GM19023 (cell line): ENCODE results near the gene POLR3B.
"Not testable (repeated sequence)": the region's sequence is repeated elsewhere in the genome, so short reads cannot be mapped to it uniquely, and the experiment has no call there.

Experiments
- ATAC-seq: cut with Tn5 transposase; IDR thresholded peaks from one replicate; pipeline ENCODE4 v1.9.1; 2021; ENCODE audit warnings: mild to moderate bottlenecking, moderate library complexity; ENCODE audit not compliant: unreplicated experiment

The POLR3B gene

GRCh38 chr12:106342397-106343213 is 14.9 kb upstream of the POLR3B start:
- ATAC-seq, result no peak

- no peak for ATAC-seq
These were observed 14.4 kb upstream of the POLR3B start for GRCh38 chr12:106343214-106343528.

- ATAC-seq, result no peak
These were observed 13.4 kb upstream of the POLR3B start for GRCh38 chr12:106344131-106344530.

DNA sequence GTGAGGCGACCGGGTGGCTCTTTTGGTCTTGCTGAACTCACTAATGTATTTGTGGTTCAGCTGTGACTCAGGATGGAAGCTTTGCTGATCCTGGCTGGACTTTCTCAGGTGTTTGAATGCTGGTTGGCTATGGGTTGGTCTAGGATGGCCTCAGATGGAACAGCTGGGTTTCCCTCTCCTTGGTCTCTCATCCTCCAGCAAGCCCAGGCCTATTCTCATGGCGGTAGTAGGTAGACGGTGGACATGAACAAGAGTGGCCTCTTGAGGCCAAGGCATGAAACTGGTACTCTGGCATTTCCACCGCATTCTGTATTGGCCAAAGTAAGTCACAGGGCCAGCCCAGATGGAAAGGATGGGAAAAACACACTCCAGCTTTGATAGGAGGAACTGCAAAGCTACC is 11.8 kb upstream of the POLR3B start:
- no peak for ATAC-seq

GRCh38 chr12:106348411-106348810 is 9.1 kb upstream of the POLR3B start:
- no peak for ATAC-seq

GRCh38 chr12:106353175-106353574 is 4.4 kb upstream of the POLR3B start:
- no peak for ATAC-seq

GRCh38 chr12:106358396-106359241 is 1.1 kb downstream of the POLR3B start:
- ATAC-seq, result peak; percentile 6

GRCh38 chr12:106359646-106360399 is 2.3 kb downstream of the POLR3B start:
- no peak for ATAC-seq

- ATAC-seq, result no peak
These were observed 2.9 kb downstream of the POLR3B start for GRCh38 chr12:106360400-106360994.

DNA sequence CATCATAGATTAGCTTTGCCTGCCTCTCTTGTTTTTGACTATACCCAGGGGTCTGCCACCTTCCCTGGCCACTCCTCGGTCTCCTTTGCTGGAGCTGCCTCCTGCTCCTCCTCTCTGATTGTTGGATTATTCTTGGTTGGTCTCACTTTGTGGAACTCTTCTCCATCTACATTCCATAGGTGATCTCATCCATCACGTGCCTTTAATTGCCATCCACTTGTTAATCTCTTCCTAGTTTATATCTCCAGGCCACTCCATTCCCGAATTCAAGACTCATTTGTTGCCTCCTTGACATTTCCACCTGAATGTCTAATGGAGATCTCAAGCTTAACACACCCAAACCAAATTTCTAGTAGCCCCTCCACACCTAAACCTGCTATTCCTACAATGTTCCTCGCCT is 5.4 kb downstream of the POLR3B start:
- no peak for ATAC-seq

DNA sequence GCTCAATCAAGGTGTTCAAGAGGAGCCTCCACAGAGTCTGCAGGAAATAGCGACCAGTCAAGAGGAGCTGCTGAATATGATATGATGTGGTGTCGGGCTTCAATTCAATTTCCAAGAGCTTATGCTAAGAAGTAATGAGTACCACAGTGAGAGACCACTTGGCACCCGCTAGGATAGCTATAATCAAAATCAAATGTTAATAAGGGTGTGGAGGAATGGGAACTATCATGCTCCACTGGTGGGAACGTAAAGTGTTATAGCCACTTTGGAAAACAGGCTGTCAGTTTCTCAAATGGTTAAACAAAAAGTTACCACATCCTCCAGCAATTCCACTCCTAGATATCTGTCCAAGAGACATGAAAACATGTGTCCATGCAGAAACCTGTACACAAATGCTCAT is 6.7 kb downstream of the POLR3B start:
- no peak for ATAC-seq

- ATAC-seq, result no peak
These were observed 12.2 kb downstream of the POLR3B start for GRCh38 chr12:106369624-106370346.

GRCh38 chr12:106378788-106379187 is 21.2 kb downstream of the POLR3B start:
- no peak for ATAC-seq

DNA sequence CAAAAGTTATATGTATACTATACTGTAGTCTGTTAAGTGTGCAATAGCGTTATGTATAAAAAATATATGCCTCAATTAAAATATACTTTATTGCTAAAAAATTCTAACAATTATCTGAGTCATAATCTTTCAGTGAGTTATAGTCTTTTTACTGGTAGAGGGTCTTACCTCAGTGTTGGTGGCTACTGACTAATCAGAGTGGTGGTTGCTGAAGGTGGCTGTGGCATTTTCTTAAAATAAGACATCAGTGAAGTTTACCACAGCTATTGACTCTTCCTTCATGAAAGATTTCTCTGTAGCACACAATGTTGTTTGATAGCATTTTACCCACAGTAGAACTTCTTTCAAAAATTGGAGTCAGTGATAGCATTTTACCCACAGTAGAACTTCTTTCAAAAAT is 23.4 kb downstream of the POLR3B start:
- ATAC-seq, result no peak

- ATAC-seq, result not testable (repeated sequence)
These were observed 24.3 kb downstream of the POLR3B start for GRCh38 chr12:106381866-106382265.

GRCh38 chr12:106386813-106387535 is 29.4 kb downstream of the POLR3B start:
- no peak for ATAC-seq

DNA sequence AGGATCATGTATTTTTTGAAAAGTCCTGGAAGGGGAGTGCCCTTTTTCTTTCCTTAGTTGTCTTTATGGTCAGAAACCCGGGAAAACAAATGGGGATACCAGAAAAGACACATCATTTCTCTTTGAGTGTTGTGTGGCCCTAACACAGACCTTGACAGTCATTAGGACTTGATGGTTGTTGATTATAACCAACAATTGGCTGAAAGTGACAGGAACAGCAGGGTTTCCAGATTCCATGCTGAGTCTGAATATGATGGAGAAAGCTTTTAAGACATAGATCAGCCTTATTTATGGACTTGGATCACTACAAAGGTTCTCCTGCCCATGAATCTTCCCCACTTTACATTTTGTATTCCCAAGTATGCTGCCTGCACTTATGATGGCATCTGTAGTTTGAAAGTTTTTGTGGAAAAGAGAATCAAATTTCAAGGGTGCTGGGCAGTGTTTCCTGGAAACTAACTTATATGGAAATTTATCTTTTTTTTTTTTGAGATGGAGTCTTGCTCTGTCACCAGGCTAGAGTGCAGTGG is 30.4 kb downstream of the POLR3B start:
- no peak for ATAC-seq

DNA sequence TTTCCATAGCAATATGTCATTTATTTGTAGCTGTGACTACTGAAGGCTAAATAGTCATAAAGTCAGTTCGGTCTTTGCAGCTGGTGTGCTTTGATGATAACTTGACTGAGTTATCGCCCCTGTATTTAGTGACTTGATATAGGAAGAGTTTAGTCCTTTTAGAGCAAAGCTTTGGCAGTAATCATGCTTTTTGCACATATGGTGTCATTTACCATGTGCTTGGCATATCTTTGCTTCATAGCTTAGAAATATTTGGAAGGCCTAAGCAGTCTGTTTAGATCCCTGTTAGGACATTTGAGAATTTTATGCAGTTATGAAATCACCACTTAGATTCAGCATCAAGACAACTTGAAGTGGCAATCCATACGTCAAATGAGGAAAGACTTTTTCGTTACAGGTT is 31.6 kb downstream of the POLR3B start:
- ATAC-seq, result no peak

GRCh38 chr12:106392759-106393158 is 35.2 kb downstream of the POLR3B start:
- no peak for ATAC-seq

DNA sequence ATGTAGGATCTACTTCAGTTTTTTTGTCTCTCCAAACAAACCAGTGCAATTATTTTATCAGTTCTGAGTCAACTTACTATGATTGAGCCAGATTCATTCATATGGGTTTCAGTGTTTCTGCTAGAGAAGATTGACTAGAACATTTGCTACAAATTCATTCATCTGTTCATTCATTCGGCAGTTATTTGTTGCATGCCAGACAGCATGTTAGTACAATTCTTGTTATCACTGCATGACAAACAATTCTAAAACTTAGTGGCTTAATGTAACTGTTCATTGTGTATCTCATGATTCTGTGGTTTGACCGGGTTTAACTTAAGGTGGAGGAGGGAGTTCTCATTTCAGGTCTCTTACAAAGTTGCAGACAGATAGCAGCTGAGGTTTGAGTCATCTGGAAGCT is 52.3 kb downstream of the POLR3B start:
- ATAC-seq, result no peak
